K562 (cell line): ENCODE data around the gene C9orf50. TPM values are rescaled to one million over a fixed set of nuclear protein-coding genes. Genes with fewer than 3 reads are reported as not detected.

Experiments used
- ADNP ChIP-seq: fragments of 200-800 bp; sonication (Bioruptor generic); IDR thresholded peaks from 2 replicates; pipeline ENCODE4 v1.6.1; 2016; ENCODE audit warnings: missing genetic modification characterization, missing compliant biosample characterization
- ATF3 ChIP-seq, 2 experiments: fragments of 450-650 bp in 1 of 2; sonication (generic) in 1 of 2; formaldehyde crosslinking in 1 of 2; IDR thresholded peaks in 1 of 2; conservative IDR thresholded peaks in 1 of 2; 2 replicates each; pipeline versions ENCODE4 v1.6.1 to v1.8.1; 2016 to 2023; ENCODE audit warnings: mild to moderate bottlenecking in 2 of 2, moderate library complexity in 2 of 2, inconsistent platforms in 1 of 2, missing genetic modification reagents in 1 of 2
- ELF4 ChIP-seq: fragments of 450-650 bp; formaldehyde crosslinking; IDR thresholded peaks from 2 replicates; pipeline ENCODE4 v1.4.0; 2022; ENCODE audit warnings: missing genetic modification characterization
- FOXM1 ChIP-seq, 2 experiments: fragments of 450-650 bp in 1 of 2; sonication (generic) in 1 of 2; formaldehyde crosslinking in 1 of 2; IDR thresholded peaks; 2 replicates each; pipeline versions ENCODE4 v1.6.1 to v1.9.0; 2017 to 2022; ENCODE audit warnings: low read depth in 2 of 2, mild to moderate bottlenecking in 2 of 2, missing genetic modification reagents in 1 of 2, moderate library complexity in 1 of 2
- HDGF ChIP-seq: fragments of 450-650 bp; IDR thresholded peaks from 2 replicates; pipeline ENCODE4 v1.6.1; 2016
- HMG20B ChIP-seq: fragments of 250-450 bp; sonication (Bioruptor Pico); IDR thresholded peaks from 2 replicates; pipeline ENCODE4 v1.5.0; 2021; ENCODE audit warnings: mild to moderate bottlenecking
- KDM1A ChIP-seq, 2 experiments: fragments of 450-650 bp; IDR thresholded peaks; 2 replicates each; pipeline ENCODE4 v1.6.1; 2016; ENCODE audit warnings: mild to moderate bottlenecking in 2 of 2
- LARP7 ChIP-seq: fragments of 450-650 bp; IDR thresholded peaks from 2 replicates; pipeline ENCODE4 v1.6.1; 2016
- MAZ ChIP-seq, 2 experiments: fragments of 450-650 bp in 1 of 2; sonication (generic) in 1 of 2; formaldehyde crosslinking; IDR thresholded peaks in 1 of 2; conservative IDR thresholded peaks in 1 of 2; 2 replicates each; pipeline versions ENCODE4 v1.4.0 to v1.5.0; 2020; ENCODE audit warnings: mild to moderate bottlenecking in 1 of 2, missing genetic modification reagents in 1 of 2
- POLR2A ChIP-seq: fragments of 450-650 bp; conservative IDR thresholded peaks from 2 replicates; pipeline ENCODE4 v1.6.1; 2016
- PTRF ChIP-seq: fragments of 450-650 bp; IDR thresholded peaks from 2 replicates; pipeline ENCODE4 v1.6.1; 2016; ENCODE audit warnings: mild to moderate bottlenecking, missing genetic modification characterization, missing compliant biosample characterization
- STAT6 ChIP-seq: sonication (generic); formaldehyde crosslinking; IDR thresholded peaks from 2 replicates; pipeline ENCODE4 v1.8.1; 2023; ENCODE audit warnings: mild to moderate bottlenecking, missing genetic modification reagents
- polyA plus RNA-seq, 8 experiments: library from polyadenylated mRNA; depleted of rRNA in 4 of 8; stranded (reverse) in 5 of 8; unstranded in 3 of 8; fragments of >200 nt; fragmentation: Nextera tagmentation in 2 of 8; fragmentation: Illumina TruSeq in 1 of 8; extraction: Ambion mirVana in 2 of 8; extraction: Trizol in 1 of 8; gene quantifications; 2 replicates each; pipeline versions ENCODE4 v1.2.1 to v1.2.3, GENCODE V29; 2011 to 2014; ENCODE audit warnings: inconsistent platforms in 1 of 8, missing spikeins in 1 of 8
- total RNA-seq, 7 experiments: library from RNA; depleted of rRNA in 6 of 7; stranded (reverse); fragments of >200 nt in 6 of 7; fragmentation: Illumina TruSeq in 2 of 7; extraction: Trizol in 2 of 7; gene quantifications; 2 replicates each; pipeline versions ENCODE4 v1.2.1 to v1.2.3, GENCODE V29; 2011 to 2021; ENCODE audit warnings: low replicate concordance in 1 of 7
- TF ChIP-seq, protein P1 (sequence below): fragments of 450-650 bp; conservative IDR thresholded peaks from 2 replicates; pipeline ENCODE4 v1.6.1; 2016; ENCODE audit warnings: missing genetic modification characterization, low read depth, mild to moderate bottlenecking, control low read depth, missing compliant biosample characterization
- TF ChIP-seq, protein P2 (sequence below): fragments of 250-450 bp; sonication (Bioruptor Pico); IDR thresholded peaks from 2 replicates; pipeline ENCODE4 v1.8.0; 2022; ENCODE audit warnings: inconsistent platforms
- TF ChIP-seq, protein P3 (sequence below), 2 experiments: fragments of 450-650 bp; IDR thresholded peaks; 2 replicates each; pipeline ENCODE4 v1.6.1; 2018; ENCODE audit warnings: mild to moderate bottlenecking in 2 of 2, low read depth in 1 of 2; ENCODE audit not compliant: partially characterized antibody in 2 of 2

Gene C9orf50
- total and polyA plus RNA-seq, 9 of the 15 experiments (the other 6 are each of a cell fraction or from before 2014, with no cell fraction given) = not detected

- TF ChIP-seq, protein P1, sequence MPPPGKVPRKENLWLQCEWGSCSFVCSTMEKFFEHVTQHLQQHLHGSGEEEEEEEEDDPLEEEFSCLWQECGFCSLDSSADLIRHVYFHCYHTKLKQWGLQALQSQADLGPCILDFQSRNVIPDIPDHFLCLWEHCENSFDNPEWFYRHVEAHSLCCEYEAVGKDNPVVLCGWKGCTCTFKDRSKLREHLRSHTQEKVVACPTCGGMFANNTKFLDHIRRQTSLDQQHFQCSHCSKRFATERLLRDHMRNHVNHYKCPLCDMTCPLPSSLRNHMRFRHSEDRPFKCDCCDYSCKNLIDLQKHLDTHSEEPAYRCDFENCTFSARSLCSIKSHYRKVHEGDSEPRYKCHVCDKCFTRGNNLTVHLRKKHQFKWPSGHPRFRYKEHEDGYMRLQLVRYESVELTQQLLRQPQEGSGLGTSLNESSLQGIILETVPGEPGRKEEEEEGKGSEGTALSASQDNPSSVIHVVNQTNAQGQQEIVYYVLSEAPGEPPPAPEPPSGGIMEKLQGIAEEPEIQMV (tag) = 0 out of 2 replicates have a peak, but pooled peaks have one; percentile 28
- TF ChIP-seq HDGF (peak; percentile 54; the same call in 1 of the 2 replicates), KDM1A (IDR thresholded peaks at IDR 0.05) (peak; percentile 86 to 91), PTRF (no peak), HMG20B (CRISPR knock-in tag) (no peak), ATF3 (IDR thresholded peaks at IDR 0.05) (no peak), ATF3 (CRISPR knock-in tag; conservative IDR thresholded peaks at IDR 0.05) (no peak), STAT6 (no peak), ADNP (peak; percentile 78; the same call in 1 of the 2 replicates), POLR2A (no peak), LARP7 (peak; percentile 76; the same call in 1 of the 2 replicates), MAZ (CRISPR knock-in tag; conservative IDR thresholded peaks at IDR 0.05 in 1 of 2, IDR thresholded peaks at IDR 0.05 in 1 of 2) (0 out of 4 replicates have a peak, but pooled peaks of 1 of the 2 experiments have one; percentile 17), ELF4 (0 out of 2 replicates have a peak, but pooled peaks have one; percentile 43), FOXM1 (IDR thresholded peaks at IDR 0.05; ENCODE audit: low read depth) (no peak), FOXM1 (CRISPR knock-in tag; IDR thresholded peaks at IDR 0.05; ENCODE audit: low read depth) (no peak)
- TF ChIP-seq, protein P2, sequence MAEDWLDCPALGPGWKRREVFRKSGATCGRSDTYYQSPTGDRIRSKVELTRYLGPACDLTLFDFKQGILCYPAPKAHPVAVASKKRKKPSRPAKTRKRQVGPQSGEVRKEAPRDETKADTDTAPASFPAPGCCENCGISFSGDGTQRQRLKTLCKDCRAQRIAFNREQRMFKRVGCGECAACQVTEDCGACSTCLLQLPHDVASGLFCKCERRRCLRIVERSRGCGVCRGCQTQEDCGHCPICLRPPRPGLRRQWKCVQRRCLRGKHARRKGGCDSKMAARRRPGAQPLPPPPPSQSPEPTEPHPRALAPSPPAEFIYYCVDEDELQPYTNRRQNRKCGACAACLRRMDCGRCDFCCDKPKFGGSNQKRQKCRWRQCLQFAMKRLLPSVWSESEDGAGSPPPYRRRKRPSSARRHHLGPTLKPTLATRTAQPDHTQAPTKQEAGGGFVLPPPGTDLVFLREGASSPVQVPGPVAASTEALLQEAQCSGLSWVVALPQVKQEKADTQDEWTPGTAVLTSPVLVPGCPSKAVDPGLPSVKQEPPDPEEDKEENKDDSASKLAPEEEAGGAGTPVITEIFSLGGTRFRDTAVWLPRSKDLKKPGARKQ (CRISPR knock-in tag) = no peak
- TF ChIP-seq, protein P3, sequence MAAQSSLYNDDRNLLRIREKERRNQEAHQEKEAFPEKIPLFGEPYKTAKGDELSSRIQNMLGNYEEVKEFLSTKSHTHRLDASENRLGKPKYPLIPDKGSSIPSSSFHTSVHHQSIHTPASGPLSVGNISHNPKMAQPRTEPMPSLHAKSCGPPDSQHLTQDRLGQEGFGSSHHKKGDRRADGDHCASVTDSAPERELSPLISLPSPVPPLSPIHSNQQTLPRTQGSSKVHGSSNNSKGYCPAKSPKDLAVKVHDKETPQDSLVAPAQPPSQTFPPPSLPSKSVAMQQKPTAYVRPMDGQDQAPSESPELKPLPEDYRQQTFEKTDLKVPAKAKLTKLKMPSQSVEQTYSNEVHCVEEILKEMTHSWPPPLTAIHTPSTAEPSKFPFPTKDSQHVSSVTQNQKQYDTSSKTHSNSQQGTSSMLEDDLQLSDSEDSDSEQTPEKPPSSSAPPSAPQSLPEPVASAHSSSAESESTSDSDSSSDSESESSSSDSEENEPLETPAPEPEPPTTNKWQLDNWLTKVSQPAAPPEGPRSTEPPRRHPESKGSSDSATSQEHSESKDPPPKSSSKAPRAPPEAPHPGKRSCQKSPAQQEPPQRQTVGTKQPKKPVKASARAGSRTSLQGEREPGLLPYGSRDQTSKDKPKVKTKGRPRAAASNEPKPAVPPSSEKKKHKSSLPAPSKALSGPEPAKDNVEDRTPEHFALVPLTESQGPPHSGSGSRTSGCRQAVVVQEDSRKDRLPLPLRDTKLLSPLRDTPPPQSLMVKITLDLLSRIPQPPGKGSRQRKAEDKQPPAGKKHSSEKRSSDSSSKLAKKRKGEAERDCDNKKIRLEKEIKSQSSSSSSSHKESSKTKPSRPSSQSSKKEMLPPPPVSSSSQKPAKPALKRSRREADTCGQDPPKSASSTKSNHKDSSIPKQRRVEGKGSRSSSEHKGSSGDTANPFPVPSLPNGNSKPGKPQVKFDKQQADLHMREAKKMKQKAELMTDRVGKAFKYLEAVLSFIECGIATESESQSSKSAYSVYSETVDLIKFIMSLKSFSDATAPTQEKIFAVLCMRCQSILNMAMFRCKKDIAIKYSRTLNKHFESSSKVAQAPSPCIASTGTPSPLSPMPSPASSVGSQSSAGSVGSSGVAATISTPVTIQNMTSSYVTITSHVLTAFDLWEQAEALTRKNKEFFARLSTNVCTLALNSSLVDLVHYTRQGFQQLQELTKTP (IDR thresholded peaks at IDR 0.05; ENCODE audit: low read depth in 1 of 2, partially characterized antibody in 2 of 2) = peak in 1 of 2 experiments; percentile 69
Measured at GRCh38 chr9:129602598-129603415, 18.1 kb downstream of the C9orf50 start (continued).
